Lower leg skin (tissue), 3 donors: ENCODE measurements around the gene NRXN3.

Source experiments
- CTCF ChIP-seq, 3 donors: fragments of 450-650 bp; IDR thresholded peaks; one replicate each; pipeline ENCODE4 v1.5.1; 2016; ENCODE audit warnings: antibody characterized with exemption in 3 of 3, mild to moderate bottlenecking in 3 of 3, moderate library complexity in 2 of 3
- POLR2A ChIP-seq, 2 donors: fragments of 450-650 bp; IDR thresholded peaks; one replicate each; pipeline ENCODE4 v1.6.1; 2016 to 2017; ENCODE audit warnings: antibody characterized with exemption in 2 of 2, mild to moderate bottlenecking in 1 of 2, moderate library complexity in 1 of 2

- TF ChIP-seq CTCF (IDR thresholded peaks at IDR 0.05) (no peak), POLR2A (IDR thresholded peaks at IDR 0.05) (no peak)
These were observed 285.8 kb downstream of the NRXN3 start for GRCh38 chr14:78455896-78456435.
